ENCODE data around the gene VPS52. TPM values are rescaled to one million over a fixed set of nuclear protein-coding genes. Genes with fewer than 3 reads are reported as not detected.
A peak's percentile ranks its signal among the peaks of the same experiment; 100 is the strongest.

Gene VPS52
- total RNA-seq, 2 donors from 2014 or later: 37.1 to 40.5 TPM

DNA sequence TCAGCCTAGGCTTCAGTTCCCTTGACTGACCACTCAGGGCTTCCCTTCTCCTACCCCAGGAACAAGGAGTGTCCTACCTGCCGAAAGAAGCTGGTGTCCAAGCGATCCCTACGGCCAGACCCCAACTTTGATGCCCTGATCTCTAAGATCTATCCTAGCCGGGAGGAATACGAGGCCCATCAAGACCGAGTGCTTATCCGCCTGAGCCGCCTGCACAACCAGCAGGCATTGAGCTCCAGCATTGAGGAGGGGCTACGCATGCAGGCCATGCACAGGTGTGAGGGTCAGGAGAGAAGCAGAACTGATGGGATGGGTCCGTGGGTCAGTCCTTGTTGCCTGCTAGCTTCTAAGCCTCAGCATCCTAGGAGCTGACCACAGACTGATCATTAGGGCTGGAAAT is 61.8 kb downstream of the VPS52 start:
- ATAC-seq: no peak
- WGBS, 2 donors: 88 to 91% methylated on average over 10 of the region's 10 CpGs
- Histone ChIP-seq H3K27me3 (no peaks in the 10 kb centered on the region), H3K9me3 (no peaks in the 10 kb centered on the region), H3K27ac (no peak overlapping the region), H3K36me3 (replicated peaks in 1 of 2; ENCODE audit: insufficient read depth in 1 of 2, low read depth in 2 of 2) (no peaks in the 10 kb centered on the region), H3K4me3 (no peak overlapping the region), H3K4me1 (peaks cover 61% of the 10 kb centered on the region)
- no peak for DNase-seq
- intact Hi-C loops (cut with DNase I): no loop called here
- TF ChIP-seq, protein P1, sequence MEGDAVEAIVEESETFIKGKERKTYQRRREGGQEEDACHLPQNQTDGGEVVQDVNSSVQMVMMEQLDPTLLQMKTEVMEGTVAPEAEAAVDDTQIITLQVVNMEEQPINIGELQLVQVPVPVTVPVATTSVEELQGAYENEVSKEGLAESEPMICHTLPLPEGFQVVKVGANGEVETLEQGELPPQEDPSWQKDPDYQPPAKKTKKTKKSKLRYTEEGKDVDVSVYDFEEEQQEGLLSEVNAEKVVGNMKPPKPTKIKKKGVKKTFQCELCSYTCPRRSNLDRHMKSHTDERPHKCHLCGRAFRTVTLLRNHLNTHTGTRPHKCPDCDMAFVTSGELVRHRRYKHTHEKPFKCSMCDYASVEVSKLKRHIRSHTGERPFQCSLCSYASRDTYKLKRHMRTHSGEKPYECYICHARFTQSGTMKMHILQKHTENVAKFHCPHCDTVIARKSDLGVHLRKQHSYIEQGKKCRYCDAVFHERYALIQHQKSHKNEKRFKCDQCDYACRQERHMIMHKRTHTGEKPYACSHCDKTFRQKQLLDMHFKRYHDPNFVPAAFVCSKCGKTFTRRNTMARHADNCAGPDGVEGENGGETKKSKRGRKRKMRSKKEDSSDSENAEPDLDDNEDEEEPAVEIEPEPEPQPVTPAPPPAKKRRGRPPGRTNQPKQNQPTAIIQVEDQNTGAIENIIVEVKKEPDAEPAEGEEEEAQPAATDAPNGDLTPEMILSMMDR (IDR thresholded peaks at IDR 0.05): no peak
- no peak for TF ChIP-seq POLR2A (IDR thresholded peaks at IDR 0.05)

DNA sequence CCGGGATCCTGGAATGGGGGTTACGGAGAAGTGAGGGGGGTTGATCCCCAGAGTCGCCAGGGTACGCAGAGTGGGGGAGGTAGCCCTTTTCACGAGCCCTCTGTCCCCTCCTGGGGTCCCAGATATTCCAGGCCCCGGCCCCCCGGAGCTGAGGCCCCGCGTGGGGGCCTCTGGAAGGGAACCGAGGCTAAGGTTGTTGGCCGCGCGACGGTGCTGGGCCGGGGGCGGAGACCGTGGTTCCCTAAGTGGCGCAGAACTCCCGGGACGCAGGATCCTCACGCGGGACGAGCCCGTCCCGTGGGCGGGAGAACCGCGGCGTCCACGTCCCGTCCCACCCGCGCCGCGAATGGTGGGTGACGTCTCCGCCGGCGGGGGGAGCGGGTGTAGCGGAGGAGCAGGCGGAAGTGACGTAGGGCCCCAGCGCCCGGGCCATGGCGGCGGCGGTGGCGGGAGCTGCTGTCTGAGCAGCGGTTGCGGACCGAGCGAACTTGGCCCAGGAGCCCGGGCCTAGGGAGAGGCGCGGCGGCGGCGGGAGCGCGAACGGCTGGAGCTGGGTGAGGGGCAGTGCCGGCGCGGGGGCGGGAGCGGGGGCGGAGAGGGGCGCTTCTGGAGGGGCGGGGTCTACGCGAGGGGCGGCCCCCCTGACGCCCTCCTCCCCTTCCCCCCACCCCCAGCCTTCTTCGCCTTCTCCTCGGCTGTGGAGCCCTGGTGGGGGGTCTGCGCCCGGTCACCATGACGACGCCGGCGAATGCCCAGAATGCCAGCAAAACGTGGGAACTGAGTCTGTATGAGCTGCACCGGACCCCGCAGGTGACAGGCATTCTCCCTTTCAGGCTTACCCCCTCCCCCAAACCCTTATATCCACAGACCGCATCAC is 63.3 kb downstream of the VPS52 start, which contains the start of gene RING1:
Gene RING1, plus strand, starts transcription at position 410 of the 877 bp plus-strand sequence. Its CDS starts 323 bp downstream, at position 733.
- no peaks in the 10 kb centered on the region for H3K27me3 ChIP-seq
- H3K9me3 ChIP-seq: no peaks in the 10 kb centered on the region
- WGBS, 2 donors: 0 to 1% methylated on average over 9 to 61 of the region's 86 CpGs
- intact Hi-C loops (cut with DNase I): no loop called here
- peak within 1 kb of the TSS; percentile 83 to 96 (median 90) for H3K27ac ChIP-seq
- ATAC-seq (peak; percentile 66), DNase-seq (peak; percentile 86 to 87 (median 87))
- H3K4me3 ChIP-seq: peak within 1 kb of the TSS; percentile 79 to 94
- H3K36me3 ChIP-seq (replicated peaks in 1 of 2; ENCODE audit: insufficient read depth in 1 of 2, low read depth in 2 of 2): peaks cover 0 to under 1% of the 10 kb centered on the region in 2 donors
- TF ChIP-seq, protein P1 (IDR thresholded peaks at IDR 0.05): peak in 2 of 7 experiments; percentile 6 to 9
- peak; percentile 94 to 97 (median 95) for TF ChIP-seq POLR2A (IDR thresholded peaks at IDR 0.05)
- peaks cover 64% of the 10 kb centered on the region for H3K4me1 ChIP-seq

DNA sequence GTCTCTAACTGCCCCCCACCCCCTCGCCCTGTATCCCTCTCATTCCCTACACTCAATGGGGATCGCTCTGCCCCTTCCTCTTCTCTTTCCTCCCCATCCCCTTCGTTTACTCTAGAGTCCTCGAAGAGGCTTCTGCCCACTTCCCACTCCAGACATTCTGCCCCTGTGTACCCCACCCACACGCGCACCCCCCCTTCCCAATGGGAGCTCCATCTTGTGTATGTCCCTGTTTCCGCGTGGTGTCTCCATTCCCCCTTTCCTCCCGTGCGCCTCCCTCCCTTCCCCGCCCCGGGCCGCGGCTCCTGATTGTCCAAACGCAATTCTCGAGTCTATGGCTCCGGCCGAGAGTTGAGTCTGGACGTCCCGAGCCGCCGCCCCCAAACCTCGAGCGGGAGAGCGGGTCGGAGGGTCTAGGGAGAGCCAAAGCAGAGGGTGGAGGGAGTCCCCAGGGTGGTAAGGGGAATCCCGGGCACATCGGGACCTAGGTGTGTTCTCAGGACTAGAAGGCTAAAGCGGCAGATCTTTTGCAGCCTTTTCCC is 64.1 kb downstream of the VPS52 start:
- 1 to 3% methylated on average over 23 to 29 of the region's 29 CpGs for WGBS, 2 donors
- intact Hi-C loops (cut with DNase I): no loop called here
- Histone ChIP-seq H3K9me3 (no peaks in the 10 kb centered on the region), H3K27ac (peak overlapping the region; percentile 83 to 96 (median 90)), H3K36me3 (replicated peaks in 1 of 2; ENCODE audit: insufficient read depth in 1 of 2, low read depth in 2 of 2) (peaks cover 0 to 6% of the 10 kb centered on the region in 2 donors), H3K4me1 (peaks cover 64% of the 10 kb centered on the region), H3K4me3 (peak overlapping the region; percentile 79 to 94), H3K27me3 (no peaks in the 10 kb centered on the region)
- peak; percentile 16 for ATAC-seq
- no peak for TF ChIP-seq POLR2A (IDR thresholded peaks at IDR 0.05)
- TF ChIP-seq, protein P1 (IDR thresholded peaks at IDR 0.05): no peak
- DNase-seq: peak; percentile 54 to 59 (median 56)

DNA sequence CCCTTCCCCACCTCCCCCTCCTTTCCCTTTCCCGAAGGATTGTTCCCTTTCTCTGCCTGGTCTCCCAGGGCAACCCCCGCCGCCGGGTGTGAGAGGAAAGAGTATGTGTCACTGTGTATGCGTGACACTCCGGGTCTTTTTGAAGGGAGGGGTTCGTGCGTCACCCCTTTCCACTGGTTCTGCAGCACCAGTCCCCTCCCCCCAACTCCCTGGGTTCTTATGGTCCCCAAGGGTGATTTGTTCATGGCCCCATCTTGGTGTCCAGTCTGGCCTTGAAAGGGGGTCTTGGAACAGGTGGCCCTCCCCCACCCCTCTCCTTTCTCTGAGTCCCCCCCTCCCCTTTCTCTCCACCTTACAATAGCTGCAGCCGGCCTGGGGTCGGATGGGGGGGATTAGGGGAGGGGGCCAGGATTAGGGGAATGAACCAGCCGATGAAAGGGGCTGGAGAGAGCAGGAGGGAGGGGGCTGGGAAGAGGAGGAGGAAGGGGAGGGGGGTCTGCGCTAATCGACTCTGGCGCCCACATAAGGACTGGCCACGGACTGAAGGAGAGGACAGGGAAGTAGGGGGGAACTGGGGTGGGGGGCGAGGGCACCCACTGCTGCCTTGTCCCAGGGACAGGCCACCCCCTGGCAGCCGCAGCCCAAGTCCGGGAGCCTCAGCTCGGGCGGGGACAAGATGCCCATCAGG is 64.7 kb downstream of the VPS52 start:
- ATAC-seq: no peak
- intact Hi-C loops (cut with DNase I): no loop called here
- peak overlapping the region in 3 of 4 donors; percentile 83 to 96 (median 87) for H3K27ac ChIP-seq
- H3K4me3 ChIP-seq: no peak overlapping the region
- no peak for TF ChIP-seq POLR2A (IDR thresholded peaks at IDR 0.05)
- TF ChIP-seq, protein P1 (IDR thresholded peaks at IDR 0.05): no peak
- H3K9me3 ChIP-seq: no peaks in the 10 kb centered on the region
- no peak for DNase-seq
- no peaks in the 10 kb centered on the region for H3K27me3 ChIP-seq
- peaks cover 0 to 6% of the 10 kb centered on the region in 2 donors for H3K36me3 ChIP-seq (replicated peaks in 1 of 2; ENCODE audit: insufficient read depth in 1 of 2, low read depth in 2 of 2)
- WGBS, 2 donors: 29 to 31% methylated on average over 19 to 20 of the region's 20 CpGs
- H3K4me1 ChIP-seq: peaks cover 65% of the 10 kb centered on the region

All from body of pancreas (tissue), 4 donors.